ENCODE measurements around the gene KRAS. TPM values are rescaled to one million over a fixed set of nuclear protein-coding genes. Genes with fewer than 3 reads are reported as not detected.

KRAS gene
- total RNA-seq, 2 donors from 2014 or later, result 11.7 to 14.6 TPM

GRCh38 chr12:25248137-25248536 is 2.6 kb downstream of the KRAS start:
- no peak for ATAC-seq (replicated peaks)
- no peak overlapping the region for H3K27ac Mint-ChIP-seq

GRCh38 chr12:25245491-25245890 is 5.2 kb downstream of the KRAS start:
- no peaks in the 10 kb centered on the region for H3K9me3 Mint-ChIP-seq
- peaks cover 59% of the 10 kb centered on the region for H3K36me3 Mint-ChIP-seq (ENCODE audit: low read depth)
- no peak overlapping the region for H3K4me3 Mint-ChIP-seq
- no peak overlapping the region for H3K27ac Mint-ChIP-seq
- no peak for ATAC-seq (replicated peaks)
- peaks cover 17% of the 10 kb centered on the region for H3K4me1 Mint-ChIP-seq
- no peaks in the 10 kb centered on the region for H3K27me3 Mint-ChIP-seq

More at GRCh38 chr12:25248137-25248536, 2.6 kb downstream of the KRAS start:
- Mint-ChIP-seq H3K4me3 (peak overlapping the region; percentile 29), H3K36me3 (ENCODE audit: low read depth) (peaks cover 43% of the 10 kb centered on the region), H3K27me3 (no peaks in the 10 kb centered on the region), H3K9me3 (no peaks in the 10 kb centered on the region), H3K4me1 (peaks cover 10% of the 10 kb centered on the region)

- peaks cover 74% of the 10 kb centered on the region for H3K36me3 Mint-ChIP-seq (ENCODE audit: low read depth)
- ATAC-seq (replicated peaks), result no peak
- no peaks in the 10 kb centered on the region for H3K27me3 Mint-ChIP-seq
- H3K4me1 Mint-ChIP-seq, result peaks cover 17% of the 10 kb centered on the region
- no peaks in the 10 kb centered on the region for H3K9me3 Mint-ChIP-seq
- no peak overlapping the region for H3K4me3 Mint-ChIP-seq
- no peak overlapping the region for H3K27ac Mint-ChIP-seq
These were observed 7.1 kb downstream of the KRAS start for GRCh38 chr12:25243680-25243990.

GRCh38 chr12:25242981-25243679 is 7.6 kb downstream of the KRAS start:
- no peak for ATAC-seq (replicated peaks)
- no peak overlapping the region for H3K4me3 Mint-ChIP-seq
- H3K27me3 Mint-ChIP-seq, result no peaks in the 10 kb centered on the region
- H3K36me3 Mint-ChIP-seq (ENCODE audit: low read depth), result peaks cover 74% of the 10 kb centered on the region
- no peak overlapping the region for H3K27ac Mint-ChIP-seq
- H3K9me3 Mint-ChIP-seq, result no peaks in the 10 kb centered on the region
- peaks cover 17% of the 10 kb centered on the region for H3K4me1 Mint-ChIP-seq

- no peak overlapping the region for H3K4me3 Mint-ChIP-seq
These were observed 9.3 kb downstream of the KRAS start for GRCh38 chr12:25241167-25242020.

GRCh38 chr12:25236626-25237025 is 14.1 kb downstream of the KRAS start:
- H3K4me1 Mint-ChIP-seq, result peaks cover 15% of the 10 kb centered on the region
- no peak overlapping the region for H3K4me3 Mint-ChIP-seq
- H3K27me3 Mint-ChIP-seq, result no peaks in the 10 kb centered on the region
- H3K36me3 Mint-ChIP-seq (ENCODE audit: low read depth), result peaks cover 84% of the 10 kb centered on the region
- no peak for ATAC-seq (replicated peaks)
- H3K27ac Mint-ChIP-seq, result no peak overlapping the region
- H3K9me3 Mint-ChIP-seq, result no peaks in the 10 kb centered on the region

More at GRCh38 chr12:25241167-25242020, 9.3 kb downstream of the KRAS start:
- Mint-ChIP-seq H3K27me3 (no peaks in the 10 kb centered on the region), H3K9me3 (no peaks in the 10 kb centered on the region), H3K4me1 (peaks cover 17% of the 10 kb centered on the region), H3K27ac (no peak overlapping the region), H3K36me3 (ENCODE audit: low read depth) (peaks cover 86% of the 10 kb centered on the region)
- ATAC-seq (replicated peaks), result peak; percentile 42

- Mint-ChIP-seq H3K27ac (no peak overlapping the region), H3K9me3 (no peaks in the 10 kb centered on the region)
These were observed 14.5 kb downstream of the KRAS start for GRCh38 chr12:25236190-25236589.

GRCh38 chr12:25213338-25213737 is 37.4 kb downstream of the KRAS start:
- no peaks in the 10 kb centered on the region for H3K9me3 Mint-ChIP-seq
- no peak overlapping the region for H3K4me3 Mint-ChIP-seq
- H3K27ac Mint-ChIP-seq, result no peak overlapping the region
- no peak for ATAC-seq (replicated peaks)
- no peaks in the 10 kb centered on the region for H3K4me1 Mint-ChIP-seq
- H3K27me3 Mint-ChIP-seq, result no peaks in the 10 kb centered on the region
- H3K36me3 Mint-ChIP-seq (ENCODE audit: low read depth), result peaks cover 59% of the 10 kb centered on the region

More at GRCh38 chr12:25236190-25236589, 14.5 kb downstream of the KRAS start:
- Mint-ChIP-seq H3K4me1 (peaks cover 12% of the 10 kb centered on the region), H3K27me3 (no peaks in the 10 kb centered on the region), H3K4me3 (no peak overlapping the region), H3K36me3 (ENCODE audit: low read depth) (peaks cover 84% of the 10 kb centered on the region)
- ATAC-seq (replicated peaks), result peak; percentile 29

GRCh38 chr12:25208554-25208953 is 42.2 kb downstream of the KRAS start:
- H3K27ac Mint-ChIP-seq, result no peak overlapping the region
- H3K9me3 Mint-ChIP-seq, result no peaks in the 10 kb centered on the region
- no peak overlapping the region for H3K4me3 Mint-ChIP-seq
- H3K4me1 Mint-ChIP-seq, result no peaks in the 10 kb centered on the region
- no peaks in the 10 kb centered on the region for H3K27me3 Mint-ChIP-seq
- ATAC-seq (replicated peaks), result no peak
- peaks cover 66% of the 10 kb centered on the region for H3K36me3 Mint-ChIP-seq (ENCODE audit: low read depth)

- no peak overlapping the region for H3K27ac Mint-ChIP-seq
- H3K4me3 Mint-ChIP-seq, result no peak overlapping the region
- no peaks in the 10 kb centered on the region for H3K27me3 Mint-ChIP-seq
- H3K9me3 Mint-ChIP-seq, result no peaks in the 10 kb centered on the region
- H3K4me1 Mint-ChIP-seq, result no peaks in the 10 kb centered on the region
- peaks cover 66% of the 10 kb centered on the region for H3K36me3 Mint-ChIP-seq (ENCODE audit: low read depth)
- ATAC-seq (replicated peaks), result no peak
These were observed 42.9 kb downstream of the KRAS start for GRCh38 chr12:25207846-25208245.

GRCh38 chr12:25207411-25207810 is 43.3 kb downstream of the KRAS start:
- Mint-ChIP-seq H3K27me3 (no peaks in the 10 kb centered on the region), H3K4me3 (no peak overlapping the region), H3K27ac (no peak overlapping the region), H3K36me3 (ENCODE audit: low read depth) (peaks cover 66% of the 10 kb centered on the region), H3K4me1 (no peaks in the 10 kb centered on the region), H3K9me3 (no peaks in the 10 kb centered on the region)
- no peak for ATAC-seq (replicated peaks)

GRCh38 chr12:25202137-25202536 is 48.6 kb downstream of the KRAS start:
- Mint-ChIP-seq H3K4me1 (no peaks in the 10 kb centered on the region), H3K36me3 (ENCODE audit: low read depth) (peaks cover 22% of the 10 kb centered on the region), H3K27ac (no peak overlapping the region), H3K27me3 (no peaks in the 10 kb centered on the region), H3K9me3 (no peaks in the 10 kb centered on the region), H3K4me3 (no peak overlapping the region)
- ATAC-seq (replicated peaks), result no peak

GRCh38 chr12:25200703-25201102 is 50.0 kb downstream of the KRAS start:
- ATAC-seq (replicated peaks), result no peak
- Mint-ChIP-seq H3K27me3 (no peaks in the 10 kb centered on the region), H3K9me3 (no peaks in the 10 kb centered on the region), H3K27ac (no peak overlapping the region), H3K36me3 (ENCODE audit: low read depth) (peaks cover 8% of the 10 kb centered on the region), H3K4me1 (peaks cover 5% of the 10 kb centered on the region), H3K4me3 (no peak overlapping the region)

- Mint-ChIP-seq H3K36me3 (ENCODE audit: low read depth) (peaks cover 5% of the 10 kb centered on the region), H3K9me3 (no peaks in the 10 kb centered on the region), H3K4me3 (no peak overlapping the region), H3K4me1 (peaks cover 12% of the 10 kb centered on the region), H3K27me3 (no peaks in the 10 kb centered on the region), H3K27ac (no peak overlapping the region)
- no peak for ATAC-seq (replicated peaks)
These were observed 53.1 kb downstream of the KRAS start for GRCh38 chr12:25197608-25198007.
